ENCODE measurements around the gene HCFC1.
A peak's percentile ranks its signal among the peaks of the same experiment; 100 is the strongest.

The HCFC1 gene

GRCh38 chrX:153971450-153972367 is at the start of gene HCFC1:
TSS of gene HCFC1 (minus strand) at chrX:153971818. CDS start at chrX:153970840, 978 bp downstream.
- peak within 1 kb of the TSS; percentile 84 for H3K4me3 ChIP-seq (ENCODE audit: low read depth, low read length)

- H3K4me3 ChIP-seq (ENCODE audit: low read depth, low read length): no peak overlapping the region
These were observed 49.6 kb upstream of the HCFC1 start for GRCh38 chrX:154021131-154021611.

GRCh38 chrX:154020536-154021115 is 49.0 kb upstream of the HCFC1 start:
- no peak overlapping the region for H3K4me3 ChIP-seq (ENCODE audit: low read depth, low read length)

GRCh38 chrX:154019633-154020528 is 48.3 kb upstream of the HCFC1 start, which contains the start of gene IRAK1:
TSS of gene IRAK1 (minus strand) at chrX:154019902. CDS start at chrX:154019812, 90 bp downstream.
- peak within 1 kb of the TSS; percentile 13 for H3K4me3 ChIP-seq (ENCODE audit: low read depth, low read length)

GRCh38 chrX:154019061-154019621 is 47.5 kb upstream of the HCFC1 start:
- no peak overlapping the region for H3K4me3 ChIP-seq (ENCODE audit: low read depth, low read length)

GRCh38 chrX:154018518-154019060 is 47.0 kb upstream of the HCFC1 start:
- no peak overlapping the region for H3K4me3 ChIP-seq (ENCODE audit: low read depth, low read length)

GRCh38 chrX:154017766-154018517 is 46.3 kb upstream of the HCFC1 start:
- H3K4me3 ChIP-seq (ENCODE audit: low read depth, low read length): no peak overlapping the region

- H3K4me3 ChIP-seq (ENCODE audit: low read depth, low read length): no peak overlapping the region
These were observed 44.9 kb upstream of the HCFC1 start for GRCh38 chrX:154016366-154017076.

GRCh38 chrX:154015581-154016264 is 44.1 kb upstream of the HCFC1 start:
- no peak overlapping the region for H3K4me3 ChIP-seq (ENCODE audit: low read depth, low read length)

- no peak overlapping the region for H3K4me3 ChIP-seq (ENCODE audit: low read depth, low read length)
These were observed 43.1 kb upstream of the HCFC1 start for GRCh38 chrX:154014429-154015380.

GRCh38 chrX:154013614-154014360 is 42.2 kb upstream of the HCFC1 start:
- no peak overlapping the region for H3K4me3 ChIP-seq (ENCODE audit: low read depth, low read length)

- no peak overlapping the region for H3K4me3 ChIP-seq (ENCODE audit: low read depth, low read length)
These were observed 41.4 kb upstream of the HCFC1 start for GRCh38 chrX:154013001-154013421.

GRCh38 chrX:154012336-154012991 is 40.8 kb upstream of the HCFC1 start:
- no peak overlapping the region for H3K4me3 ChIP-seq (ENCODE audit: low read depth, low read length)

GRCh38 chrX:154011376-154012335 is 40.0 kb upstream of the HCFC1 start:
- no peak overlapping the region for H3K4me3 ChIP-seq (ENCODE audit: low read depth, low read length)
